Measurements from ENCODE around the gene PRDM4. TPM values are rescaled to one million over a fixed set of nuclear protein-coding genes. Genes with fewer than 3 reads are reported as not detected.

PRDM4 gene
- total RNA-seq, 1 donor from 2014 or later = 54.6 TPM

DNA sequence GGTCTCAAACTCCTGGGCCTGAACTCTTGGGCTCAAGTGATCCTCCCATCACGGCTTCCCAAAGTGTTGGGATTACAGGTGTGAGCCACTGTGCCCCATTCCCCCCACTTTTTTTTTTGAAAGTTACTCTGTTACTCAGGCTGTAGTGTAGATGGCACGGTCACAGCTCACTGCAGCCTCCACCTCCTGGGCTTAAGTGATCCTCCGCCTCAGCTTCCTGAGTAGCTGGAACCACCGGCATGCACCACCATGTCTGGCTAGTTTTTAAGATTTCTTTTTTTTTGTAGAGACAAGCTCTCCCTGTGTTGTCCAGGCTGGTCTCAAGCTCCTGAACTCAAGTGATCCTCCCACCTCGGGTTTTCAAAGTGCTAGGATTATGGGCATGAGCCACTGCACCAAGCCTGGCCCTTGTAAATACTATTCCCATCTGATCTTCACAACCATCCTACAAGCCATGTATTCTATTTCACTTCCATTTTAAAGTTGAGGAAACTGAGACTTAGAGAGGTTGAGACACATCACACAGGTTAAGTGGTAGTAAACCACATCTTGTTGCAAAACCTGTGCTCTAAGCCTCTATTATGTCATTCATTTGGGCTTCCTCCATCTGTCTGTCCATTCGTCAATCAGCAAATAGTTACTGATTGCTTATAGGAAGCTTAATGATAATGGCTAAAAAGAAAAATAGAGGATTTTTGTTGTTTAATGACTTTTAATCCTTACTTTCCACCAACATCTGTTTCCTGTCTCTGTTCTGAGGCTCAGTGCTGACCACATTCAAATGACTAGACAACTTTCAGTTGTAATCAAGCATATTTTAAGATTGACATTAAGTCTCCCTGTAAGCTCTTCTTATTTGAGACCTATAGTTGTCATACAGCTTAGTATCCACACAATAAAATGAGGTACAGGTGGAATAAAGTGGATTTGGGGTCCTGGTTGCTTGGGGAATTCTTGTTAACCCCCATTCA, 22.8 kb upstream of the PRDM4 start:
- H3K27me3 ChIP-seq (ENCODE audit: control insufficient read depth, insufficient read depth, low read length) = no peaks in the 10 kb centered on the region
- no peak overlapping the region for H3K4me3 ChIP-seq (ENCODE audit: low read depth, low read length)
- no peak for DNase-seq (ENCODE audit: low read depth)
- TF ChIP-seq, protein P1, sequence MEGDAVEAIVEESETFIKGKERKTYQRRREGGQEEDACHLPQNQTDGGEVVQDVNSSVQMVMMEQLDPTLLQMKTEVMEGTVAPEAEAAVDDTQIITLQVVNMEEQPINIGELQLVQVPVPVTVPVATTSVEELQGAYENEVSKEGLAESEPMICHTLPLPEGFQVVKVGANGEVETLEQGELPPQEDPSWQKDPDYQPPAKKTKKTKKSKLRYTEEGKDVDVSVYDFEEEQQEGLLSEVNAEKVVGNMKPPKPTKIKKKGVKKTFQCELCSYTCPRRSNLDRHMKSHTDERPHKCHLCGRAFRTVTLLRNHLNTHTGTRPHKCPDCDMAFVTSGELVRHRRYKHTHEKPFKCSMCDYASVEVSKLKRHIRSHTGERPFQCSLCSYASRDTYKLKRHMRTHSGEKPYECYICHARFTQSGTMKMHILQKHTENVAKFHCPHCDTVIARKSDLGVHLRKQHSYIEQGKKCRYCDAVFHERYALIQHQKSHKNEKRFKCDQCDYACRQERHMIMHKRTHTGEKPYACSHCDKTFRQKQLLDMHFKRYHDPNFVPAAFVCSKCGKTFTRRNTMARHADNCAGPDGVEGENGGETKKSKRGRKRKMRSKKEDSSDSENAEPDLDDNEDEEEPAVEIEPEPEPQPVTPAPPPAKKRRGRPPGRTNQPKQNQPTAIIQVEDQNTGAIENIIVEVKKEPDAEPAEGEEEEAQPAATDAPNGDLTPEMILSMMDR (IDR thresholded peaks at IDR 0.05; ENCODE audit: insufficient read depth, low read length, poor library complexity, severe bottlenecking) = no peak
- H3K36me3 ChIP-seq (ENCODE audit: control insufficient read depth, insufficient read depth, low read length) = no peaks in the 10 kb centered on the region

DNA sequence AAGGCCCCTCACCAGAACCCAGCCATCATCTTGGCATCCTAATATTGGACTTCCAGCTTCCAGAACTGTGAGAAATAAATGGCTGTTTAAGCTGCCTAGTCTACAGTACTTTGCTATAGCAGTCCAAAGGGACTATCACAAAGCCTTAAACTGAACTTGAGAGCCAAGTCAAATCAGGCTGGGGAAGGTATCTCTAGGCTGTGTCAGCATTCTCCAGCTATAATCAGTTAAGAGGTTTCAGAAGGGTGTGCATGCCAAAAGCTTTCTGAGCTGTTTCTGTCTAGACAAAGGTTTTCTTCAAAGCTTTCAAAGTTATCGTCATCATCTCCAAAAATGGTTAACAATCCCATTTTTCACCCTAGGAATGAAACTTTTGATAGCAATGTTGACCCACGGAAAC, 21.1 kb upstream of the PRDM4 start:
- no peak for DNase-seq (ENCODE audit: low read depth)
- TF ChIP-seq, protein P1 (IDR thresholded peaks at IDR 0.05; ENCODE audit: insufficient read depth, low read length, poor library complexity, severe bottlenecking) = no peak
- no peak overlapping the region for H3K4me3 ChIP-seq (ENCODE audit: low read depth, low read length)
- no peaks in the 10 kb centered on the region for H3K27me3 ChIP-seq (ENCODE audit: control insufficient read depth, insufficient read depth, low read length)
- no peaks in the 10 kb centered on the region for H3K36me3 ChIP-seq (ENCODE audit: control insufficient read depth, insufficient read depth, low read length)

DNA sequence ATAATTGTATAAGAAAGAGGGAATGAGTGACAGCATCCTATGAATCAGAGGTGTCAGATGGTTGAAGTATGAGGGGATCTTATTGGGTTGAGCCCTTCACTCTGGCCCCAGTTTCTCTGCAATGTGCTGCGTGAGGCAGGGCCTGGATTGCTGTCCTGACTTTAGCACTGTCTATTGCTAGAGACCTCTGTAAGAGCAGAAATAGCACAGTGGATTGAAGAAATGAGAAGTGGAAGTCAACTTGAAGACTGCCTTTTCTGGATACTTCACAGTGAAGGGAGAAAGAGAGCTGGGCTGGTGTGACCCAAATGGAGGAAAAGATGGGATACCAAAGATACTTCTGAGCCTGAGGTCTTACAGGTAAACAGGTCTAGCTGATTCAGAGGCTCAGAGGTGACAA, 19.4 kb upstream of the PRDM4 start:
- no peak for DNase-seq (ENCODE audit: low read depth)

DNA sequence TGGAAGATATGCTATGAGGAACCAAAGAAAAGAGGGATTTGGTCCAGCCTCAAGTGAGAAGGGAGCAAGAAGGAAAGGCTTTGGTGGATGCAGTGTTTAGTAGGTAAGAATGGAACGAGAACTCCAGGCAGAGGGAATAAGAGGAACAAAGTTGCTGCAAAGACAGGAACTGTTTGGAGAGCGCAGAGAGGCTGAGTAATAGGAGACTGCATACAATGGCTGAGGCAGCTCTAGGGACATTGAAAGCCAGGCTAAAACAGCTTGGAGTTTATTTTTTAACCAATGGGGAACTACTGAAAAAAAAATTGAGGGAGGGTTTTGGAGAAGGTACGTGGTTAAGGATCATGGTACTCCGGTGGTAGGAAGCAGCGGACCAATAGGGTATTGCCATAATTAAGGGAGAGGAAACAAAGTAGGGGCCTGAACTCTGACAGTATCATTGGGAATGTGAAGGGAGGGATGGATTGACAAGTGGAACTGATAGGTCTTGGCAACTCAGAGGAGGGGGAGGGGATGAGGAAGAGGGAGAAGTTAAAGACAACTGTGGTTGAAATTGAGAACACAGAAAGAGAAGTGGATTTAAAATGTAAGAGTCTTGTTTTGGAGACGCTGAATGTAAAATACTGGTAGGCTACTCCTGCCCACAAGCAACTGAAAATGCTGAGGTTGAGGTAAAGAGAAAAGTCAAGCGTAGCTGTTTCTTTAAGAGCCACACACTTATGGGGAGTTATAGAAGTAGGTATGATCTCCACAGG, 18.3 kb upstream of the PRDM4 start:
- TF ChIP-seq, protein P1 (IDR thresholded peaks at IDR 0.05; ENCODE audit: insufficient read depth, low read length, poor library complexity, severe bottlenecking) = no peak
- no peak for DNase-seq (ENCODE audit: low read depth)
- Histone ChIP-seq H3K4me3 (ENCODE audit: low read depth, low read length) (no peak overlapping the region), H3K36me3 (ENCODE audit: control insufficient read depth, insufficient read depth, low read length) (no peaks in the 10 kb centered on the region), H3K27me3 (ENCODE audit: control insufficient read depth, insufficient read depth, low read length) (peaks cover 17% of the 10 kb centered on the region)

More for the DNA sequence above, 19.4 kb upstream of the PRDM4 start:
- TF ChIP-seq, protein P1 (IDR thresholded peaks at IDR 0.05; ENCODE audit: insufficient read depth, low read length, poor library complexity, severe bottlenecking) = no peak
- Histone ChIP-seq H3K27me3 (ENCODE audit: control insufficient read depth, insufficient read depth, low read length) (peaks cover 8% of the 10 kb centered on the region), H3K4me3 (ENCODE audit: low read depth, low read length) (no peak overlapping the region), H3K36me3 (ENCODE audit: control insufficient read depth, insufficient read depth, low read length) (no peaks in the 10 kb centered on the region)

DNA sequence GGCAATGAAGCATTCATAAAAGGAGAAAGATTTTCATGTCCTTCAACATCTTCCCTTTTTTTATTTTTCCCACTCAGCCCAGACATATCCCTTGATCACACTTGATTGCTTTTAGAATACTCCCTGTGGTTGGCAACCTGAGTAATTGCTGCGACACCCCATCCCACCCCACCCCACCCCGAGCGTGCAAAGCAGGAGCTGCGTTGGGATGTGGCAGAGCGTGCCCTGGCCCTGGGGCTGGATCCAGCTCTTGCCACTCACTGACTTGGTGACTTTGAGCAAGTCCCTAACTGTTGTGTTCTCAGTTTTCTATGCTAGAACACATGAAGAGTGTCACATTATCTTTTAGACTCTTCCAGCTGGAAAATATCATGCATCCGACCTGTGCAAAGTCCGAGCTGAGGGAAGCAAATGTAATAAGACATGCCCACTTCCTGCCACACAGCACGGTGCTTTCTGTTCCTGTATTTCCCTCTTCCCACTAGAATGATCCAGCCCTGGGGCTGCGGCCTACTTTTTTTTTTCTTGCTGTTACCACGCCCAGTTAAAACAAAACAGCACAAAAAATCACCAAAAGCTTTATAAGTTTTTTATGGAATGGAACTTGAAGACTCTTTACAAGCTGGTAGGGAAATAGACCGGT, 17.6 kb upstream of the PRDM4 start:
- no peak for DNase-seq (ENCODE audit: low read depth)
- Histone ChIP-seq H3K27me3 (ENCODE audit: control insufficient read depth, insufficient read depth, low read length) (peaks cover 17% of the 10 kb centered on the region), H3K4me3 (ENCODE audit: low read depth, low read length) (no peak overlapping the region), H3K36me3 (ENCODE audit: control insufficient read depth, insufficient read depth, low read length) (no peaks in the 10 kb centered on the region)
- TF ChIP-seq, protein P1 (IDR thresholded peaks at IDR 0.05; ENCODE audit: insufficient read depth, low read length, poor library complexity, severe bottlenecking) = no peak

Data from kidney epithelial cell (primary cell).